ENCODE data around the gene PRKG2.

Gene PRKG2

GRCh38 chr4:81102107-81102506 lies 112.9 kb downstream of the PRKG2 start:
- DNase-seq (ENCODE audit: low read depth in 1 of 2, low spot score in 1 of 2), result no peak

- DNase-seq (ENCODE audit: low read depth in 1 of 2, low spot score in 1 of 2), result no peak
These were observed 118.5 kb downstream of the PRKG2 start for GRCh38 chr4:81096566-81096965.

- DNase-seq (ENCODE audit: low read depth in 1 of 2, low spot score in 1 of 2), result no peak
These were observed 119.6 kb downstream of the PRKG2 start for GRCh38 chr4:81095389-81095788.

GRCh38 chr4:81093720-81094401 lies 121.2 kb downstream of the PRKG2 start:
- DNase-seq (ENCODE audit: low read depth in 1 of 2, low spot score in 1 of 2), result no peak

- no peak for DNase-seq (ENCODE audit: low read depth in 1 of 2, low spot score in 1 of 2)
These were observed 129.0 kb downstream of the PRKG2 start for GRCh38 chr4:81085979-81086378.

GRCh38 chr4:81085291-81085690 lies 129.7 kb downstream of the PRKG2 start:
- no peak for DNase-seq (ENCODE audit: low read depth in 1 of 2, low spot score in 1 of 2)

GRCh38 chr4:81084634-81085033 lies 130.4 kb downstream of the PRKG2 start:
- DNase-seq (ENCODE audit: low read depth in 1 of 2, low spot score in 1 of 2), result no peak

GRCh38 chr4:81084029-81084428 lies 131.0 kb downstream of the PRKG2 start:
- DNase-seq (ENCODE audit: low read depth in 1 of 2, low spot score in 1 of 2), result no peak

GRCh38 chr4:81081156-81081555 lies 133.9 kb downstream of the PRKG2 start:
- no peak for DNase-seq (ENCODE audit: low read depth in 1 of 2, low spot score in 1 of 2)

- no peak for DNase-seq (ENCODE audit: low read depth in 1 of 2, low spot score in 1 of 2)
These were observed 144.0 kb downstream of the PRKG2 start for GRCh38 chr4:81071013-81071412.

GRCh38 chr4:81069706-81070331 lies 145.2 kb downstream of the PRKG2 start:
- DNase-seq (ENCODE audit: low read depth in 1 of 2, low spot score in 1 of 2), result peak; percentile 11 to 64

GRCh38 chr4:81065446-81065845 lies 149.6 kb downstream of the PRKG2 start:
- DNase-seq (ENCODE audit: low read depth in 1 of 2, low spot score in 1 of 2), result no peak

GRCh38 chr4:81062001-81062400 lies 153.0 kb downstream of the PRKG2 start:
- DNase-seq (ENCODE audit: low read depth in 1 of 2, low spot score in 1 of 2), result no peak

- DNase-seq (ENCODE audit: low read depth in 1 of 2, low spot score in 1 of 2), result no peak
These were observed 153.7 kb downstream of the PRKG2 start for GRCh38 chr4:81061344-81061730.

- DNase-seq (ENCODE audit: low read depth in 1 of 2, low spot score in 1 of 2), result no peak
These were observed 154.3 kb downstream of the PRKG2 start for GRCh38 chr4:81060587-81061343.

GRCh38 chr4:81058621-81059020 lies 156.4 kb downstream of the PRKG2 start:
- no peak for DNase-seq (ENCODE audit: low read depth in 1 of 2, low spot score in 1 of 2)

GRCh38 chr4:81052119-81053068 lies 162.6 kb downstream of the PRKG2 start:
- peak in 1 of 2 donors; percentile 12 for DNase-seq (ENCODE audit: low read depth in 1 of 2, low spot score in 1 of 2)

- DNase-seq (ENCODE audit: low read depth in 1 of 2, low spot score in 1 of 2), result no peak
These were observed 165.1 kb downstream of the PRKG2 start for GRCh38 chr4:81049907-81050306.

- no peak for DNase-seq (ENCODE audit: low read depth in 1 of 2, low spot score in 1 of 2)
These were observed 165.7 kb downstream of the PRKG2 start for GRCh38 chr4:81049330-81049729.

- no peak for DNase-seq (ENCODE audit: low read depth in 1 of 2, low spot score in 1 of 2)
These were observed 172.2 kb downstream of the PRKG2 start for GRCh38 chr4:81042578-81043365.

Data from activated CD4-positive, alpha-beta T cell treated with anti-CD3 and anti-CD28 coated beads, Interleukin-2, amount 50 U/mL, for 24 hours (primary cell).